ENCODE results near the gene SEC16A.

DNA sequence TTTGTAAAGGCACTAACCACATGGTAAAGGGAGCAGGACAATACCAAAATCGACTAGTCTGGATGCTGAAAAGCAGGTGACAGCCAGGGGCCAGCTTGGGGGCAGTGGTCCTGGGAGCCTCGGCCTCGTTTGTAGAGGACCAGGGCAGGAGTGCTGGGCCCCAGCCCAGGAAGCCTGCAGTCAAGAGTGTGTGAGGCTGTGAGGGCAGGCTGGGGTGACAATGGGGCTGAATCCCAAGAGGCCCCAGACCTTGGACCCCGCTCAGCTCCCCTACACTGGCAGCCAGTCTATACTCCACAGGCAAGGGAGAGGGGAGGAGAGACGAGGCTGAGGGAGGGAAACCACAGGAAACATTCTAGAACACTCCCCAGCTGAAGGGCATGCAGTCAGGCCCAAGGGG is 40.6 kb downstream of the SEC16A start:
- TF ChIP-seq CTCF (IDR thresholded peaks at IDR 0.05) (no peak), EP300 (IDR thresholded peaks at IDR 0.05) (no peak), POLR2AphosphoS5 (IDR thresholded peaks at IDR 0.05) (no peak), POLR2A (IDR thresholded peaks at IDR 0.05) (no peak)

Data from suprapubic skin (tissue), 4 donors.